ENCODE results near the gene YAF2. TPM values are rescaled to one million over a fixed set of nuclear protein-coding genes. Genes with fewer than 3 reads are reported as not detected.
"Not testable (repeated sequence)": the region's sequence is repeated elsewhere in the genome, so short reads cannot be mapped to it uniquely, and the experiment has no call there.

The YAF2 gene
- total RNA-seq, 1 donor from 2014 or later, result 35.4 TPM

- Mint-ChIP-seq H3K27me3 (ENCODE audit: low read depth) (no peaks in the 10 kb centered on the region), H3K4me3 (ENCODE audit: unreplicated experiment) (no peak overlapping the region), H3K9me3 (ENCODE audit: low read depth) (no peaks in the 10 kb centered on the region), H3K27ac (ENCODE audit: unreplicated experiment) (no peak overlapping the region), H3K4me1 (ENCODE audit: low read depth) (no peaks in the 10 kb centered on the region), H3K36me3 (ENCODE audit: low read depth) (peaks cover 9% of the 10 kb centered on the region)
- no peak for TF ChIP-seq CTCF (IDR thresholded peaks at IDR 0.05)
- DNase-seq (ENCODE audit: low spot score), result no peak
Measured at GRCh38 chr12:42199007-42199406, 39.0 kb downstream of the YAF2 start.

GRCh38 chr12:42196723-42197603 is 41.1 kb downstream of the YAF2 start:
- no peak for DNase-seq (ENCODE audit: low spot score)
- no peaks in the 10 kb centered on the region for H3K27me3 Mint-ChIP-seq (ENCODE audit: low read depth)
- no peak overlapping the region for H3K4me3 Mint-ChIP-seq (ENCODE audit: unreplicated experiment)

GRCh38 chr12:42192686-42193085 is 45.4 kb downstream of the YAF2 start:
- Mint-ChIP-seq H3K36me3 (ENCODE audit: low read depth) (peaks cover 5% of the 10 kb centered on the region), H3K4me1 (ENCODE audit: low read depth) (peaks cover 6% of the 10 kb centered on the region), H3K27ac (ENCODE audit: unreplicated experiment) (no peak overlapping the region), H3K9me3 (ENCODE audit: low read depth) (no peaks in the 10 kb centered on the region), H3K4me3 (ENCODE audit: unreplicated experiment) (no peak overlapping the region), H3K27me3 (ENCODE audit: low read depth) (no peaks in the 10 kb centered on the region)
- no peak for DNase-seq (ENCODE audit: low spot score)
- no peak for TF ChIP-seq CTCF (IDR thresholded peaks at IDR 0.05)

More at GRCh38 chr12:42196723-42197603, 41.1 kb downstream of the YAF2 start:
- Mint-ChIP-seq H3K36me3 (ENCODE audit: low read depth) (peaks cover 6% of the 10 kb centered on the region), H3K9me3 (ENCODE audit: low read depth) (no peaks in the 10 kb centered on the region), H3K27ac (ENCODE audit: unreplicated experiment) (no peak overlapping the region), H3K4me1 (ENCODE audit: low read depth) (no peaks in the 10 kb centered on the region)
- no peak for TF ChIP-seq CTCF (IDR thresholded peaks at IDR 0.05)

GRCh38 chr12:42192258-42192657 is 45.8 kb downstream of the YAF2 start:
- Mint-ChIP-seq H3K4me3 (ENCODE audit: unreplicated experiment) (no peak overlapping the region), H3K4me1 (ENCODE audit: low read depth) (peaks cover 6% of the 10 kb centered on the region), H3K36me3 (ENCODE audit: low read depth) (peaks cover 5% of the 10 kb centered on the region), H3K9me3 (ENCODE audit: low read depth) (no peaks in the 10 kb centered on the region), H3K27me3 (ENCODE audit: low read depth) (no peaks in the 10 kb centered on the region), H3K27ac (ENCODE audit: unreplicated experiment) (no peak overlapping the region)
- DNase-seq (ENCODE audit: low spot score), result no peak
- no peak for TF ChIP-seq CTCF (IDR thresholded peaks at IDR 0.05)

- no peaks in the 10 kb centered on the region for H3K27me3 Mint-ChIP-seq (ENCODE audit: low read depth)
- no peaks in the 10 kb centered on the region for H3K9me3 Mint-ChIP-seq (ENCODE audit: low read depth)
- DNase-seq (ENCODE audit: low spot score), result no peak
- no peak for TF ChIP-seq CTCF (IDR thresholded peaks at IDR 0.05)
- H3K36me3 Mint-ChIP-seq (ENCODE audit: low read depth), result peaks cover 3% of the 10 kb centered on the region
- H3K27ac Mint-ChIP-seq (ENCODE audit: unreplicated experiment), result no peak overlapping the region
- peaks cover 6% of the 10 kb centered on the region for H3K4me1 Mint-ChIP-seq (ENCODE audit: low read depth)
- H3K4me3 Mint-ChIP-seq (ENCODE audit: unreplicated experiment), result no peak overlapping the region
Measured at GRCh38 chr12:42190376-42190775, 47.7 kb downstream of the YAF2 start.

GRCh38 chr12:42188275-42188674 is 49.8 kb downstream of the YAF2 start:
- H3K27me3 Mint-ChIP-seq (ENCODE audit: low read depth); H3K4me1 Mint-ChIP-seq (ENCODE audit: low read depth); H3K4me3 Mint-ChIP-seq (ENCODE audit: unreplicated experiment); DNase-seq (ENCODE audit: low spot score); H3K27ac Mint-ChIP-seq (ENCODE audit: unreplicated experiment); H3K9me3 Mint-ChIP-seq (ENCODE audit: low read depth); H3K36me3 Mint-ChIP-seq (ENCODE audit: low read depth): not testable (repeated sequence)
